Right hindlimb (tissue), 1 donor: ENCODE measurements around the gene ALOX12B.

Experiments
- DNase-seq: peaks from one replicate; pipeline ENCODE4 v3.0.0-alpha.2; 2018

The ALOX12B gene

DNA sequence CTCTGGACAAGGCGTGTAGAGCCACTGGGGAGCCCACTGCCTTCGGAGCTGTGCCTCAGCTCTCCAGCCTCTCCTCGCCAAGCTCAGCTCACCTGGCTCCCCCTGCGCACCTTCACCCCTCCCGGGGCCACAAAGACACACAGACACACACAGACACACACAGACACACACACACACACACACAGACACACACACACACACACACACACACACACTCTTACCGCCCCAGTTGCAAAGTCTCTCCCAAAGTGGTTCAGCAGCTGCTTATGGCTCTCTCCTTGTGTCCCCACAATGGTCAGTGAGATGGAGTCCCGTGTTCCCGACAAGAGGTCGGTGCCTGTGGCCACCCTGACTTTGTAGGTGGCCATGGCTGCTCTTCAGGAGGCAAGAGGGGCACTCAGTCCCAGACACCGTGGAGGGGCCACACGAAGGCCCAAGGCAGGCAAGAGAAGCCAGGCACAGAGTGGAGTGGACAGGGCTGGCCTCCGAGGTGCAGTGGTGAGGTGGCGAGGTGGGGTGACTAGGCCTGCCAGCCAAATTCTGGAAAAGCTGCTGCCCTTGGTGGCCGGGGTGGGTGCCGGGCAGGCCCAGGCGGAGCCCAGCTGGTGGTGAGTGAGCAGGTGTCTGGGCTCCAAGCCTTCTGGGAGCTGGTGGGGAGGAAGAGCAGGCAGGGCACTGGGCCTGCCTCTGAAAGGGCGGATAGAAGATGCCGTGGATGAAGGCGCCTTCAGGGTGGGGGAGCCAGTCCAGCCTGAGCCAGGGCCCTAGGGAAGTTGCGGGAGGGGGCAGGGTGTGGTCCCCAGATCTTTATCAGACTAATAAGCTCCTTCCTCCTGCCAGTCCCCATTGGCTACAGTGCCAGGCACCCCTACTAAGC, at the start of gene ALOX12B:
ALOX12B (minus strand) TSS at position 642 of the 877 bp plus-strand sequence; CDS start at position 368, 274 bp downstream.
- DNase-seq: no peak

- DNase-seq: no peak
Observed at GRCh38 chr17:8133941-8134340, 46.4 kb upstream of the ALOX12B start.

DNA sequence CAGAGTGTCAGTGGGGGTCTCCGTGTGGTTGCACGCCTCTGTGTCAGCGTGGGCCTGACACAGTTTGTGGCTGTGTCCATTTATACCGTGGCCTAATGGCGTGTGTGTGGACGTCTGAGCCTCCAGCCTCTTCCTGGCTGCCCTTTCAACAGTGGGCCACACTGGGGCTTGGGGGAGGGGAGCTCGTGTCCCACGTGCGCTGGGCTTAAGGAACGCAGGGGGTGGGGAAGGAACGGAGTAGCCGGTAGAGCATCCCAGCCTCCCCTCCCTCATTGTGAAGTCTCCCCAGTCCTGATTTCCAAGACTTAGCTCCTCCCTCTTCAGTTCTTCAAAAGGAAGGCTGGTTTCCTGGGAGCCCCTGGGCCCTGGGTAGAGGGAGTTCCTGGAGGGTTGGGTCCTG, 45.9 kb upstream of the ALOX12B start:
- DNase-seq: peak; percentile 6

DNA sequence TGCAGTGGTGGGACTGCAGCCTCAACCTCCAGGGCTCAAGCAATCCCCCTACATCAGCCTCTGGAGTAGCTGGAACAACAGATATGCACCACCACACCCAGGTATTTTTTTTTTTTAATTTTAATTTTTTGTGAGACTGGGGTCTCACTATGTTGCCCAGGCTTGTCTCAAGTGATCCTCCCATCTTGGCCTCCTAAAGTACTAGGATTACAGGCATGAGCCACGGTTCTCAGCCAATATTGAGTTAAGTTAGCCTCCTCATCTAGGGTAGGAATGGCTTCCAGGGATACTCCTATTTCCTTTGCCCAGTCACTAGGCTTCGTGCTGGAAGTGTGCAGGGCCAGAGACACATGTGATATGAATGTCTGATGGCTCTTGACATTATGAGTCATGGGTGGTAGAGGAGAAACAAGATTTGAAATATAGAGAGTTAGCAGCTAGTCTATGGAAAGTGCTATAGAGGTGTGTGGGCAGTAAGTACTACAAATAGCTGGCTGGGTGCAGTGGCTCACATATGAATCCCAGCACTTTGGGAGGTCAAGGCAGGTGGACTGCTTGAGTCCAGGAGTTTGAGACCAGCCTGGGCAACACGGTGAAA, 44.4 kb upstream of the ALOX12B start:
- DNase-seq: no peak

GRCh38 chr17:8128125-8128784, 40.7 kb upstream of the ALOX12B start:
- DNase-seq: no peak

GRCh38 chr17:8126491-8127066, 39.1 kb upstream of the ALOX12B start:
- peak; percentile 74 for DNase-seq

DNA sequence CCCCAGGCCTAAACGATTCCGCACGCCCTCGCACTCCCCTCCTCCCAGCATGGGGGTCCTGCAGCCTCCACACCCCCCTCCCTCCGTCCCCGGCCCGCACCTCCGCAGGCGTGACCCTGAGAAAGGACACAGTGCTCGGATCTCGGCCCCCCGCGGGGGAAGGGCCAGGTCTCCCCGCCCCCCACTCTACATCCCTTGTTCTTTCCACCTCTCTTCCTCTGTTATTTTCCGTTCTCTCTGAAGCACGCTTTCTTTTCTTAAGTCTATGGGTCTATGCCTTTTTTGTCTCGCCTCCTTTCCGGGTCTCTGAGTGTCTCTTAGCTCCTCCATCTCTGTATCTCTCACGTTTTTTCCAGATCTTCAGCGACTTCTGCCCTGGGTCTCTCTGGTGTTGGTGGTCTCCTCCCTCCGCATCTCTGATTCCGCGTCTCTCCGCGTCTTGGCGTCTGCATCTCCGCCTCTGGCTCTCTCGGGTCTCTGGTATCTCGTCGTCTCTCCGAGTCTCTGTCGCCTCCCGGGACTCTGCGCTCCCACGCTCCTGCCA, 38.5 kb upstream of the ALOX12B start:
- DNase-seq: no peak

- DNase-seq: peak; percentile 90
Observed at GRCh38 chr17:8125154-8125946, 37.8 kb upstream of the ALOX12B start.

GRCh38 chr17:8124350-8125153, 37.0 kb upstream of the ALOX12B start:
- peak; percentile 27 for DNase-seq

- peak; percentile 55 for DNase-seq
Observed at GRCh38 chr17:8123695-8124349, 36.3 kb upstream of the ALOX12B start, which contains the start of gene HES7. Gene HES7, minus strand, starts transcription at chr17:8124106. Its CDS starts 22 bp downstream, at chr17:8124084.

DNA sequence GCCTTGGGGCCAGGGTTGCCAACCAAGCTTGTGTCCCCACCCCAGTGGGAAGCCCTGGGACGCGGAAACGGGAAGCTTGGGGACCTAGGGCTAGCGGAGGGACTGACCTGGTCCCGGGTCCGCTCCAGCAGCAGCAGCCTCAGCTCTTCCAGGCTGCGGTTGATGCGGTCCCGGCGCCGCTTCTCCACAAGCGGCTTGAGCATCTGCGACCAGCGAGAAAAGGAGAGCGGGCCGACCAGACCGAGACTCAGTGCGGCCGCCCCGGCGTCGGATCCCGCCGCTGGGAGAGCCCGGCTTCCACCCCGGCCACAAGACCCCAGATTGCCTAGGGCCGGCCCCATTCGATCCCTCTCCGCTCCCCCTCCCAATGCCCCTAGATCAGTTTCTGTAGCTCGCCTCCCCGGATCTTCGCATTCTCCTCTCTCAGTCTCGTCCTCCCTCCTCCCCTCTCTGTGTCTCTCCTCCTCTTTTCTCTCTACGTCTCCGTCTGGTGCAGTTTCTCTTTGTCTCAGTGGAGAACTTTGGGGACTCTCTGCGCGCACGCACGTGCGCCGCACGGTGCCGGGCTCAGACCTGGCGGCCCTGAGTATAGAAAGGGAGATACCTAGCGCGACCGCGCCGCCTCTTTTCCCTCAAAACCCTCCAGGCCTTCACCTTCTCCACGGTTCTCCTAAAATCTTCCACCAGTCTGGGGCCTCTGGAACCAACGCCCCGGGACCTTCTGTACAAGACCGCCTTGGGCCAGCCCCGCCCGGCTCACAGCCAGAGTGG, 35.6 kb upstream of the ALOX12B start:
- peak; percentile 47 for DNase-seq

GRCh38 chr17:8122422-8122923, 35.0 kb upstream of the ALOX12B start:
- DNase-seq: peak; percentile 38

- DNase-seq: peak; percentile 72
Observed at GRCh38 chr17:8121681-8122421, 34.3 kb upstream of the ALOX12B start.

- DNase-seq: no peak
Observed at GRCh38 chr17:8121407-8121680, 33.8 kb upstream of the ALOX12B start.

DNA sequence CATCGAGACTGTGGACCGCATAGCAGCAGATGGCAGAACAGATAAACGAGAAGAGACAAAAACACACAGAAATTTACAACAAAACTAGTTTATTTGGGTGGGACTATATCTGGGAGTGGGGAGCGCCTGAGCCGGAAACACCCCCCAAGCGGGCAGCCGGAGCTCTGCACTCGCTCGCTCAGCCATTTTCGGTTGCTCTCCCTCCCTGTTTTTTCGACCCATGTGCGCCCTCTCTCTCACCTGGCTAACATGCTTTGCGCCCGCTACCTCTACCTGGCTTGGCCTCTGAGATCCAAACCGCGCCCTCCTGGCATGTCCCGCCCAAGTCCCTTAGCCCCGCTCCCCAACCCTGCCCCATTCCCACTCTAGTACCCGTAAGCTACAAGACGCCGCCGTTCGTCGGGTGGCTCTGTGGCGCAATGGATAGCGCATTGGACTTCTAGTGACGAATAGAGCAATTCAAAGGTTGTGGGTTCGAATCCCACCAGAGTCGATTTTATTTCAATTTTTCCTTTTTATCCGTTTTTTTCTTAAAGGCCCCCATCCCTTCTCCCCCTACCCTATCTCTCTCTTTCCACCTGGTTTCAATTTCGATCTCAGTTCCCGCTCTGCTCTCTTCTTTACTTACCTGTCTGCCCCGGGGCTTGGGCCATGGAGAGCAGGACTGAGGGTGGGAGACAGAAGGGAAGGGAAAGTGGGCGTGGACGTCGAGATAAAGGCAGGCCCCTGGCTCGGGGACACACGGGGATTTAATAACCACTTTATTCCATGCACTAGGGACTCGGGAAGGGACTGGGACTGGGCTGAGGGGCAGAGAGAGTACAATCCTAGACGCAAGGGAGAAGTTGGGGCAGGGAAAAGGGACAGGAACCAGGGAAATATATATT, 33.2 kb upstream of the ALOX12B start:
- peak; percentile 71 for DNase-seq

GRCh38 chr17:8119581-8120519, 32.3 kb upstream of the ALOX12B start:
- peak; percentile 90 for DNase-seq
